NCI-H2196 (cell line): ENCODE measurements around the gene TTL.
"Not testable (repeated sequence)": the region's sequence is repeated elsewhere in the genome, so short reads cannot be mapped to it uniquely, and the experiment has no call there.

Experiments
- DNase-seq: peaks from one replicate; lab custom pipeline; 2025; ENCODE audit not compliant: unreplicated experiment; lab: John Stamatoyannopoulos, UW

TTL gene

GRCh38 chr2:112474844-112475486 lies 7.0 kb upstream of the TTL start:
- DNase-seq = no peak

DNA sequence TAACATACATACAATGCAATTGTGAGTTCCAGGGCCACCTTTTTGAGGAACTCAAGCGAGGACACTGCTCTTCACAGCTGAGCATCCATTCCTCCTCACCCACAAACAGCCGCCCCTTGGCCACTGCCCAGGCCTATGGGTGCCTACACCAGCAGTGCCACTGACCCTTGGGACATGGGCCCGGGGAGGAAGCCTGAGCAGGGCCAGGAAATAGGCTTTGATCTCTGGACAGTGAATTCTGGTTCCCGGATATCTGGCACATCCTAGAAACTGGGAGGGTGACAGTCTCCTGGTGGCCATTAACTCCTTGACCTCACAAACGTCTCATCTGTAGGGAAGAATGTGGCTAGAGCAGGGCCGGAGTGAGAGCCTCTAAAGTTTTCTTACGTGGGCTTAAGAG lies 5.5 kb upstream of the TTL start:
- DNase-seq = no peak

GRCh38 chr2:112480530-112481049 lies 1.4 kb upstream of the TTL start:
- no peak for DNase-seq

DNA sequence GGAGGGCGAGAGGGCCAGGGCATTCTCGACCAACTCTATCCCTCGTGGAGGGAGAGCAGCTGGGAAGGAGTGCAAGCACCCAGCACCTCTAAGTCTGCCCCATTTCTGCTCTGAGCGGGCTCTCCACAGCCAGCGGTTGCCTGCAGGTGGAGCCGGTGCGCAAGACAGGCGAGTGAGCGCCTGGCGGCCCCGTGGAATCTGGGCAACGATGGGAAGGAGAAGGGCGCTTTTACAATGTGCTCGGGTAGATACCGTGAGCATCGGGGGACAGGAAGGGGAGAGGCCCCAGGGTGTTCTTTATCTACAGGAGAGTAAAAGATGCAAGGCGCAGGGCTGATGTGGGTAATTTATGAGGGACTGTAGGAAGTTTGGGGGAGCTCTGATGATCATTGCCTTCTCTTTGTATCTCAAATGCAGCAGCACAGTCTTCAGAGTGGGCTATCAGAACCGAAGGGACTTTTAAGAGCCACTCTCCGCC lies 867 bp upstream of the TTL start:
- peak; percentile 83 for DNase-seq

DNA sequence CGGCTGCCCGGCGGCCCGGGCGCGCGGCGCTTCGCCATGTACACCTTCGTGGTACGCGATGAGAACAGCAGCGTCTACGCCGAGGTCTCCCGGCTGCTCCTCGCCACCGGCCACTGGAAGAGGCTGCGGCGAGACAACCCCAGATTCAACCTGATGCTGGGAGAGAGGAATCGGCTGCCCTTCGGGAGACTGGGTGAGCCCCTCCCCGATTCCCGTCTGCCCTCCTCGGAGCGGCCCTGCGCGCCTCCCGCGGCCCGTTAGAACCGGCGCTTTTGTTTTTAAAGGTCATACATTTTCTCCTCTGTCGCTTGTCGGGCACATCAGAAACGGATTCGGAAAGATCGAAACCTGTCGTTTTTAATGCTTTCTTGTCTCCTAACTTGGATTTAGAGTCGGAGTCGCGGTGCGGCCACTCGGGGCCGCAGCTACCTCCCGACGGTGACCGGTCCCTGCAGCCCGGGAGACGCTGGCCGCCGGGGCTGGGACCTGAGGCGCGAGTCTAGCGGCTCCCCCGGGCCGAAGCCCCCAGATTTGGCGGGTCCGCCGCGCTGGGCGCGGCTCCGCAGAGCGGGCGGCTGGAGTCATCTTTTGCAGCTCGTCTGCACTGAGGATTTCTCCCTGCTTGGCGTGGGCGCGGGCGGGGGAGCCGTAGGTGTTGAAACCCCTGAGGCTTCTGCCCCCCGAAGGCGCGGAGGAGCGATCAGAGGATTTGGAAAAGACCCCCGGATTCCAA lies 519 bp downstream of the TTL start:
- DNase-seq = no peak

- DNase-seq = peak; percentile 17
These were observed 1.1 kb downstream of the TTL start for GRCh38 chr2:112483042-112483473.

DNA sequence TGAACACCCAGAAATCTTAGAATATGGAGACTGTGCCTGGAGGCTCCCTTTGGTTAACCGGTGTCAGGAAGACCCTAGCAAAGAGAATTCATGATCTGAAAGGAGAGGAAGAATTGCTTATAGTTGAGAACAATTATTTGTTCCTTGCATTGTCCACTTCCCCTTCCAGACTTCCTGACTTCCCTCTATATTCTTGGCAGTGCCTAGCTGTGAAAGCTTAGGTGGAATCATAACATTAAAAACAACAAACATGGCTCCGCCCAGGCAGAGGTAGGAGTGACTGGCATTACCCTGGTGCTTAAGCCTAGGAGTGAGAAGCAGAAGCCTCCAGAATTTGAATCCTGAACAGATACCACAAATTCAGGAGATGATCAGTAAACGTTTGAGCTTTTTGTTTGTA lies 1.9 kb downstream of the TTL start:
- no peak for DNase-seq

- DNase-seq = no peak
These were observed 3.9 kb downstream of the TTL start for GRCh38 chr2:112485849-112486248.

- DNase-seq = no peak
These were observed 4.9 kb downstream of the TTL start for GRCh38 chr2:112486895-112487294.

DNA sequence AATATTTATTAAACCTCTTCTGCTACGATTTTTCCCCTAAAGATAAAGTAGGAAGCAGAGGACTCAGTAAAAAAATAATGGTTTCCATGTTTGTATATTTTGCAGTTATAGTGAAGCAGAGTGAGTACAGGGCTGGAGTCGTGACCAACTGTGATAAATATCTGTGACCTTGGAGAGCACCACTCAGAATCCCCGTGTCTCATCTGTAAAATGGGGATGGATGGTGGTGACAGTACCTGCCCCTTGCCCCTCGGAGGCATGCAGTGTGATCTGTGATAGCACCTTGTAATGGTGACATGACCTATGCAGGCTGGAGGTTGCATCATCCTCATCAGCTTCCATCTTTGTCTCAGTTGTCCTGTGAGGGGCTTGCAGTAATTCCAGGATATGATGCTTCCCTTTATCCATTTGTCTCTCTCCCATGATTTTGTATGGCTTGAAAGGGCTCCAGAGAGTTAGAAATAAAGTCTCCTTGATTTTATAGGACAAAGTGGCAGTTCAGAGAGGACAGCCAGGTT lies 5.5 kb downstream of the TTL start:
- no peak for DNase-seq

- DNase-seq = no peak
These were observed 6.2 kb downstream of the TTL start for GRCh38 chr2:112488201-112488600.

- DNase-seq = no peak
These were observed 10.0 kb downstream of the TTL start for GRCh38 chr2:112491946-112492345.

- no peak for DNase-seq
These were observed 11.1 kb downstream of the TTL start for GRCh38 chr2:112493048-112493447.

- DNase-seq = no peak
These were observed 12.1 kb downstream of the TTL start for GRCh38 chr2:112493858-112494648.

- no peak for DNase-seq
These were observed 12.9 kb downstream of the TTL start for GRCh38 chr2:112494828-112495227.

DNA sequence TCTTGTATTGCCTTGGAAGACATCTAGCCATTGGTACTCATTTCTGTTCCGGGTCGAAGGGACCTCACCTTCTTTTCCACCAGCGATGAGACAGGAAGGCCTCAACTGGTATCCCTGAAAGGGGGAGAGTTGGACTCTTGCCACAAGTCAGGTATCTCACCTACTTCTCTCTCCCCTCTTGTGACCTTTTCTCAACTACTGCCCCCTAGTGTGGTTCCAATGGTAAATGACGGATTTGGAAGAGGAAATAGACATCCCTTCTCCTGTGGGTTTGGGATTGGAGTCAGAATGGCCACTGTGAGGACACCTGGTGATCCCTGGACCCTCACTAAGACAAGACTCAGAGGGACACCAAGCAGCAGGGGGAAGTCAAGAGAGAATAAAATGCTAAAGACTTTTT lies 13.9 kb downstream of the TTL start:
- not testable (repeated sequence) for DNase-seq

GRCh38 chr2:112500850-112501484 lies 19.0 kb downstream of the TTL start:
- peak; percentile 50 for DNase-seq

- not testable (repeated sequence) for DNase-seq
These were observed 27.5 kb downstream of the TTL start for GRCh38 chr2:112509239-112509998.

GRCh38 chr2:112516801-112517200 lies 34.8 kb downstream of the TTL start:
- no peak for DNase-seq

DNA sequence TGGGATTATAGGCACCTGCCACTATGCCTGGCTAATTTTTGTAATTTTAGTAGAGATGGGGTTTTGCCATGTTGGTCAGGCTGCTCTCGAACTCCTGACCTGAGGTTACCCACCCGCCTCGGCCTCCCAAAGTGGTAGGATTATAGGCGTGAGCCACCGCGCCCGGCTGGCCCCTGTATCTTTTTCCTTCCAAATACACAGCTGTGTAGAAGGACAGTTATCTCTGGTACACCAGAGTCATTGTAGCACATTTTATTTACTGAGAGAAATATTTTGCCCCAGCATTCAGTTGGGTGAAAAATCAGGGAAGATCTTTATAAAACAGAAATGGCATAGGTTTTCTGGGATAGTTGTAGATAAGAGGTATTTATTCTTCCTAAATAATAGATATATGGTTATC lies 36.9 kb downstream of the TTL start:
- DNase-seq = no peak
